ENCODE results near the gene GUCY2C. TPM values are rescaled to one million over a fixed set of nuclear protein-coding genes. Genes with fewer than 3 reads are reported as not detected.

Gene GUCY2C
- total RNA-seq, 1 experiment from 2014 or later: 1.9 TPM

DNA sequence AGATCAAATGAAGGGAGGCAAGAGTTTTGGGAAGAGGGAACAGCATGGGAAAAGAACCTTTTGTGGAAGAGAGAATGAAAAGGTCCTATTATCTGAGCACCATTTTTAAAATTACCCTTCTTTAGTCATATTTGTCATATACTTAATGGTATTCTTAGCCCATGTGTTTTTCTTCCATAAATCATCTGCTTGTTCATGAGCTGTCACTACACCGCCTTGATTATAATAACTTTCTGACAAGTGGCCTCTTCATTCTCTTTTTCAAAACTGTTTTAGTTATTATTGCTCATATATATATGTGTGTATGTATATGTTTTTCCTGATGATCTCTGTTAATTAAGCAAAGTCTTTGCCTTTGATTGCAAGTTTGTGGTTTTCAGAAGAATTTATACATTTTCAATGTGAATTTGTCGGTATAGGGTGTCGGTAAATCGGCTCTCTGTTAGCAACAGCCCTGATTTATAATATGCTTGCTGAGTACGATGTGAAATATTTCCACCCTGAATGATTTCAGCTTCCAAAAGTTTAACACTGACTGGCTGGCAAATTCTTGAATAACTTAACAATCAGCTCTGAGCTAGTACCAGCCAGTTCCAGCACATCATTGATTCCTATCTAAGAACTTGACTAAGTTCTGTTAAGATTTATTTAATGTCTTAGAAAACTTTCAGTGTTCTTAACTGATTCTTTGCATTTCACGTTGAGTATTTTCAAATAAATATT is 49.2 kb downstream of the GUCY2C start:
- no CpG with 5 or more reads among the region's 6 CpGs for WGBS (ENCODE audit: extremely low coverage, insufficient read length, low lambda C conversion rate)
- Histone ChIP-seq H3K27me3 (ENCODE audit: insufficient read depth, low read length) (no peaks in the 10 kb centered on the region), H2AFZ (ENCODE audit: low read length) (no peak overlapping the region), H3K9me3 (ENCODE audit: control insufficient read depth, low read depth, low read length) (no peaks in the 10 kb centered on the region), H3K14ac (ENCODE audit: insufficient read depth, low read length) (no peak overlapping the region), H3K79me2 (ENCODE audit: insufficient read depth, low read length) (no peaks in the 10 kb centered on the region), H2BK5ac (ENCODE audit: insufficient read length, low read length) (no peak overlapping the region), H4K20me1 (ENCODE audit: control insufficient read depth, insufficient read depth, insufficient read length) (no peaks in the 10 kb centered on the region), H3K4ac (ENCODE audit: low read depth, low read length) (no peak overlapping the region), H3K23me2 (ENCODE audit: insufficient read length, low read depth, low read length, poor library complexity, severe bottlenecking) (no peaks in the 10 kb centered on the region), H3K4me1 (ENCODE audit: insufficient read depth, low read length) (no peaks in the 10 kb centered on the region; the same call in 1 of the 2 replicates), H3K18ac (ENCODE audit: insufficient read length, low read depth, low read length) (no peak overlapping the region), H3T11ph (ENCODE audit: low read length) (no peak overlapping the region), H2BK12ac (ENCODE audit: insufficient read length, low read depth, low read length) (no peak overlapping the region), H3K79me1 (ENCODE audit: insufficient read depth, low read depth, low read length, poor library complexity, severe bottlenecking) (no peaks in the 10 kb centered on the region), H4K91ac (ENCODE audit: insufficient read length, low read depth, low read length) (no peak overlapping the region), H4K5ac (ENCODE audit: insufficient read length, low read depth, low read length) (no peak overlapping the region), H2AK5ac (ENCODE audit: insufficient read length, low read length) (no peak overlapping the region), H4K8ac (replicated peaks; ENCODE audit: insufficient read length, low read depth, low read length) (no peak overlapping the region), H3K9ac (ENCODE audit: extremely low read depth, insufficient read length, low read length) (no peak overlapping the region), H3K23ac (ENCODE audit: insufficient read length, low read depth, low read length) (no peak overlapping the region), H2BK20ac (ENCODE audit: low read depth, low read length, poor library complexity, severe bottlenecking) (no peak overlapping the region), H3K27ac (ENCODE audit: insufficient read length, low read depth, low read length) (no peak overlapping the region), H3K4me2 (ENCODE audit: insufficient read depth, insufficient read length, low read length) (no peak overlapping the region), H2BK15ac (ENCODE audit: low read depth, low read length) (no peak overlapping the region), H3K56ac (ENCODE audit: insufficient read length, low read depth, low read length) (no peak overlapping the region), H2BK120ac (ENCODE audit: low read depth, low read length, poor library complexity, severe bottlenecking) (no peak overlapping the region)
- Mint-ChIP-seq H3K4me3 (no peak overlapping the region), H3K27me3 (ENCODE audit: low read depth) (no peaks in the 10 kb centered on the region), H3K36me3 (ENCODE audit: insufficient read depth in 1 of 3, low read depth in 3 of 3) (no peaks in the 10 kb centered on the region), H3K4me1 (peaks cover 9 to 12% of the 10 kb centered on the region in 2 experiments), H3K27ac (no peak overlapping the region), H3K9me3 (no peaks in the 10 kb centered on the region)
- no peak for DNase-seq
- TF ChIP-seq, protein P1, sequence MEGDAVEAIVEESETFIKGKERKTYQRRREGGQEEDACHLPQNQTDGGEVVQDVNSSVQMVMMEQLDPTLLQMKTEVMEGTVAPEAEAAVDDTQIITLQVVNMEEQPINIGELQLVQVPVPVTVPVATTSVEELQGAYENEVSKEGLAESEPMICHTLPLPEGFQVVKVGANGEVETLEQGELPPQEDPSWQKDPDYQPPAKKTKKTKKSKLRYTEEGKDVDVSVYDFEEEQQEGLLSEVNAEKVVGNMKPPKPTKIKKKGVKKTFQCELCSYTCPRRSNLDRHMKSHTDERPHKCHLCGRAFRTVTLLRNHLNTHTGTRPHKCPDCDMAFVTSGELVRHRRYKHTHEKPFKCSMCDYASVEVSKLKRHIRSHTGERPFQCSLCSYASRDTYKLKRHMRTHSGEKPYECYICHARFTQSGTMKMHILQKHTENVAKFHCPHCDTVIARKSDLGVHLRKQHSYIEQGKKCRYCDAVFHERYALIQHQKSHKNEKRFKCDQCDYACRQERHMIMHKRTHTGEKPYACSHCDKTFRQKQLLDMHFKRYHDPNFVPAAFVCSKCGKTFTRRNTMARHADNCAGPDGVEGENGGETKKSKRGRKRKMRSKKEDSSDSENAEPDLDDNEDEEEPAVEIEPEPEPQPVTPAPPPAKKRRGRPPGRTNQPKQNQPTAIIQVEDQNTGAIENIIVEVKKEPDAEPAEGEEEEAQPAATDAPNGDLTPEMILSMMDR (conservative IDR thresholded peaks at IDR 0.05): no peak

Data from H9 (cell line).